SK-N-MC (cell line): ENCODE results near the gene C3orf22.

Experiments
- DNase-seq: peaks from one replicate; pipeline ENCODE4 v3.0.0-alpha.2; 2011; ENCODE audit warnings: low read depth, low spot score
- H3K27ac ChIP-seq: fragments of 200-600 bp; sonication (generic); 2 replicates; pipeline ENCODE4 v1.5.1; 2016; ENCODE audit warnings: mixed run types
- H3K36me3 ChIP-seq: fragments of 200-600 bp; sonication (generic); 2 replicates; pipeline ENCODE4 v1.6.1; 2017; ENCODE audit warnings: antibody characterized with exemption, low read length, mixed read lengths; ENCODE audit not compliant: insufficient read depth
- H3K4me3 ChIP-seq: fragments of 200-600 bp; sonication (generic); 2 replicates; pipeline ENCODE4 v1.5.1; 2016
- H3K9ac ChIP-seq: fragments of 200-600 bp; sonication (generic); 2 replicates; pipeline ENCODE4 v1.8.0; 2017; ENCODE audit warnings: mixed run types, mixed read lengths; ENCODE audit not compliant: insufficient read length
- H3K9me3 ChIP-seq: fragments of 200-600 bp; sonication (generic); 2 replicates; pipeline ENCODE4 v1.6.1; 2017; ENCODE audit warnings: low read depth, mild to moderate bottlenecking, antibody characterized with exemption, low read length, moderate library complexity, mixed read lengths
- EZH2 ChIP-seq: fragments of 200-600 bp; sonication (generic); IDR thresholded peaks from one replicate; pipeline ENCODE4 v1.6.1; 2017; ENCODE audit warnings: antibody characterized with exemption
- FOXP2 ChIP-seq: optimal IDR thresholded peaks from 2 replicates; pipeline ENCODE3; 2011; ENCODE audit warnings: mild to moderate bottlenecking, moderate library complexity; ENCODE audit not compliant: insufficient read depth; ENCODE audit errors: extremely low read length, control extremely low read depth
- POLR2AphosphoS5 ChIP-seq: IDR thresholded peaks from 2 replicates; pipeline ENCODE4 v1.6.1; 2012; ENCODE audit warnings: mild to moderate bottlenecking, low read depth, low read length, borderline replicate concordance

Gene C3orf22

DNA sequence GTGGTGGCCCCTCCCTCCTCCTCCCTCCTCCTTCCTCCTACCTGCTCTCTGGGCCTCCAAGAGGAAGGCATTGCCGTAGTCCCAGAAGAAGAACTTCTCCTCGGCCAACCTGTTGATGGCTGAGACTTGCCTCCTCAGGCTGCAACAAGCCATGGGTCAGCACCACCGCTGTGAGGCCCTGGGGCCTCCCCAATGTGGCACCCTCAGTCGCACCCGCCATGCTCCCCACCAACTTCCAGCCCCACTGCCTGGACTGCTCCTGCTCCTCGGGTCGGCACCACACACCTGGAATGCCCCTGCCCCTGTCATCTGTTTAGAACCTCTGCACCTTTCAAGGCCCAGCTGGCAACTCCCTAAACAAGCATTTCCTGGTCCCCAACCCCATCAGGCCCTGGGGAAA lies 58.7 kb downstream of the C3orf22 start:
- no peaks in the 10 kb centered on the region for H3K36me3 ChIP-seq
- no peak overlapping the region for H3K27ac ChIP-seq
- no peak for DNase-seq
- TF ChIP-seq POLR2AphosphoS5 (no peak), EZH2 (no peak), FOXP2 (no peak)
- no peaks in the 10 kb centered on the region for H3K9me3 ChIP-seq
- H3K4me3 ChIP-seq = no peak overlapping the region
- H3K9ac ChIP-seq = no peak overlapping the region
